Fibroblast of the aortic adventitia (primary cell): ENCODE measurements around the gene LYRM4. TPM values are rescaled to one million over a fixed set of nuclear protein-coding genes. Genes with fewer than 3 reads are reported as not detected.
A peak's percentile ranks its signal among the peaks of the same experiment; 100 is the strongest.

Experiments
- DNase-seq: peaks from one replicate; pipeline ENCODE4 v3.0.0-alpha.2; 2010; ENCODE audit warnings: low read depth
- H3K4me3 ChIP-seq: 2 replicates; pipeline ENCODE4 v1.5.1; 2011; ENCODE audit warnings: low read depth, mild to moderate bottlenecking, control low read depth, low read length, moderate library complexity
- total RNA-seq: library from RNA; depleted of rRNA; stranded (reverse); fragments of >200 nt; gene quantifications from 2 replicates; pipeline ENCODE4 v1.2.3, GENCODE V29; 2012; ENCODE audit warnings: low replicate concordance
- TF ChIP-seq, protein P1 (sequence below): IDR thresholded peaks from 2 replicates; pipeline ENCODE4 v1.5.1; 2011; ENCODE audit warnings: mild to moderate bottlenecking, low read length, control low read depth, inconsistent platforms; ENCODE audit not compliant: insufficient read depth

The LYRM4 gene
- total RNA-seq, 1 donor, result 21.2 TPM

DNA sequence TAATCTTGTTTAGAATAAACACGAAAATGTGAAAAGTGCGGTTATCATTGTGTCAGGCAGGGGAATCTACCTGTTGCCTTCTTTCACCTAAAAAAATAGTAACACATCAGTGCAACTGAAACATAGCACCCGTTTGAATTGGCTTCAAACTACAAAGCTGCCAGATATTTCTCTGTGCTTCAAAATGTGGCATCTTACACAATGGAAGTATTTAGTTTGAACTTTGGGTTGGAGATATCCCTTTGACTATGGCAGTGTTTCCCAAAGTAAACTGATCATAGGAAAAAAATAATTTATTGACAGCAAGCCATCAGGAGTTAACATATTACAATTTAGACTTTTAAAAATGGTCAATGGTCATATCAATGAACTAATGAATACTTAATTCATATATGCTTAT lies 172.0 kb downstream of the LYRM4 start:
- TF ChIP-seq, protein P1, sequence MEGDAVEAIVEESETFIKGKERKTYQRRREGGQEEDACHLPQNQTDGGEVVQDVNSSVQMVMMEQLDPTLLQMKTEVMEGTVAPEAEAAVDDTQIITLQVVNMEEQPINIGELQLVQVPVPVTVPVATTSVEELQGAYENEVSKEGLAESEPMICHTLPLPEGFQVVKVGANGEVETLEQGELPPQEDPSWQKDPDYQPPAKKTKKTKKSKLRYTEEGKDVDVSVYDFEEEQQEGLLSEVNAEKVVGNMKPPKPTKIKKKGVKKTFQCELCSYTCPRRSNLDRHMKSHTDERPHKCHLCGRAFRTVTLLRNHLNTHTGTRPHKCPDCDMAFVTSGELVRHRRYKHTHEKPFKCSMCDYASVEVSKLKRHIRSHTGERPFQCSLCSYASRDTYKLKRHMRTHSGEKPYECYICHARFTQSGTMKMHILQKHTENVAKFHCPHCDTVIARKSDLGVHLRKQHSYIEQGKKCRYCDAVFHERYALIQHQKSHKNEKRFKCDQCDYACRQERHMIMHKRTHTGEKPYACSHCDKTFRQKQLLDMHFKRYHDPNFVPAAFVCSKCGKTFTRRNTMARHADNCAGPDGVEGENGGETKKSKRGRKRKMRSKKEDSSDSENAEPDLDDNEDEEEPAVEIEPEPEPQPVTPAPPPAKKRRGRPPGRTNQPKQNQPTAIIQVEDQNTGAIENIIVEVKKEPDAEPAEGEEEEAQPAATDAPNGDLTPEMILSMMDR, result no peak
- no peak overlapping the region for H3K4me3 ChIP-seq
- no peak for DNase-seq

DNA sequence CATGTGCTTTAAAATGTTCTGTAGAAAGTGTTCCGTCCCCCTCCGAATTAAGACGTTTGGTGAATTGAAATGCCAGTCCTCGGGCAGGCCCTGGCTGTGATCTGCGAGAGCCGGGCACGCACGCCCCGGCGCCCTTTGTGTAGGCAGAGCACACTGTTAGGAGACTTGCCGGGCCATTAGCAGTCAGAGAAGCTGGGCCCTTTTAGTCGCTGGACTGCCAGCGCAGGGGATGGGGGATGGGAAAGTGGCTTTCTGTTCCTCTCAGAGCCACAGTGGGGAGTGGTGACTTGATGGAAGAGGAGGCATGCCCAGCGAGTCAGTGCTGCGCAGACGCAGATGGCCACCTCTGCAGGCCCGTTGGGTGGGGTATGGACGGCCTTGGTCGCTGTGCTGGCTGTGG lies 173.4 kb downstream of the LYRM4 start:
- TF ChIP-seq, protein P1, result no peak
- no peak for DNase-seq
- no peak overlapping the region for H3K4me3 ChIP-seq

DNA sequence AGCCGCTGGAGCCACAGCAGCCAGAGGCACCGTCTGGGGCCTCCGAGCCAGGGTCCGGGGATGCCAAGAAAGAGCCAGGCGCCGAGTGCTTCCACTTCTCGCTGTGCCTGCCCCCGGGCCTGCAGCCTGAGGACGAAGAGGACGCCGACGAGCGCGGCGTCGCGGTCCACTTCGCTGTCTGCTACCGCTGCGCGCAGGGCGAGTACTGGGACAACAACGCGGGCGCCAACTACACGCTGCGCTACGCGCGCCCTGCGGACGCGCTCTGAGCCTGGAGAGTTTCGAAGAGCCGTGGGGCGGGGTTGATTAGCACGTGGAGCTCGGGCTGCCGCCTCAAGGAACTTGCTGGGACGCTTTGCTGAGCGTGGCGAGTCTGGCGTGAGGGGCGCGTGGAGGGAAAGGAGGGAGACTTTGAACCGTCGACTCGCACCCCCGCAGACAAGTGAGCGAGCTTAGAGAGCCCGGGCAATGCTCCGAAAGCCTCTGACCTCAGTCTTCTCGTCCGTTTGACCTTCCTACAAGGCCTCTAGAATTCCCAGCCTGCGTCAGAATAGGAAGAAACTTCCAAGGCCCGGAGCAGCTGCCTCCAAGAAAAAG lies 174.4 kb downstream of the LYRM4 start:
- TF ChIP-seq, protein P1, result no peak
- no peak overlapping the region for H3K4me3 ChIP-seq
- DNase-seq, result no peak

DNA sequence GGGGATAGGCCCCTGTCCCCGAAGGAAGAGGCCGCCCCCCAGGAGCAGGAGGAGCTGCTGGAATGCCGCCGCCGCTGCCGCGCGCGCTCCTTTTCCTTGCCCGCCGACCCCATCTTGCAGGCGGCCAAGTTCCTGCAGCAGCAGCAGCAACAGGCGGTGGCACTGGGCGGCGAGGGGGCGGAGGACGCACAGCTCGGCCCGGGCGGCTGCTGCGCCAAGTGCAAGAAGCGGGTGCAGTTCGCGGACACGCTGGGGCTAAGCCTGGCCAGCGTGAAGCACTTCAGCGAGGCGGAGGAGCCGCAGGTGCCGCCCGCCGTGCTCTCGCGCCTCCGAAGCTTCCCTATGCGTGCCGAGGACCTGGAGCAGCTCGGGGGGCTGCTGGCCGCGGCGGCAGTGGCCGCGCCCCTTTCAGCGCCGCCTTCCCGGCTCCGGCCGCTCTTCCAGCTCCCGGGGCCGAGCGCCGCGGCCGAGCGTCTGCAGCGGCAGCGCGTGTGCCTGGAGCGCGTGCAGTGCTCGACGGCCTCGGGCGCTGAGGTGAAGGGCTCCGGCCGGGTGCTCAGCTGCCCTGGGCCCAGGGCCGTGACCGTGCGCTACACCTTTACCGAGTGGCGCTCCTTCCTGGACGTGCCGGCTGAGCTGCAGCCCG lies 175.0 kb downstream of the LYRM4 start:
- H3K4me3 ChIP-seq, result peak overlapping the region; percentile 62
- TF ChIP-seq, protein P1, result no peak
- DNase-seq, result no peak

DNA sequence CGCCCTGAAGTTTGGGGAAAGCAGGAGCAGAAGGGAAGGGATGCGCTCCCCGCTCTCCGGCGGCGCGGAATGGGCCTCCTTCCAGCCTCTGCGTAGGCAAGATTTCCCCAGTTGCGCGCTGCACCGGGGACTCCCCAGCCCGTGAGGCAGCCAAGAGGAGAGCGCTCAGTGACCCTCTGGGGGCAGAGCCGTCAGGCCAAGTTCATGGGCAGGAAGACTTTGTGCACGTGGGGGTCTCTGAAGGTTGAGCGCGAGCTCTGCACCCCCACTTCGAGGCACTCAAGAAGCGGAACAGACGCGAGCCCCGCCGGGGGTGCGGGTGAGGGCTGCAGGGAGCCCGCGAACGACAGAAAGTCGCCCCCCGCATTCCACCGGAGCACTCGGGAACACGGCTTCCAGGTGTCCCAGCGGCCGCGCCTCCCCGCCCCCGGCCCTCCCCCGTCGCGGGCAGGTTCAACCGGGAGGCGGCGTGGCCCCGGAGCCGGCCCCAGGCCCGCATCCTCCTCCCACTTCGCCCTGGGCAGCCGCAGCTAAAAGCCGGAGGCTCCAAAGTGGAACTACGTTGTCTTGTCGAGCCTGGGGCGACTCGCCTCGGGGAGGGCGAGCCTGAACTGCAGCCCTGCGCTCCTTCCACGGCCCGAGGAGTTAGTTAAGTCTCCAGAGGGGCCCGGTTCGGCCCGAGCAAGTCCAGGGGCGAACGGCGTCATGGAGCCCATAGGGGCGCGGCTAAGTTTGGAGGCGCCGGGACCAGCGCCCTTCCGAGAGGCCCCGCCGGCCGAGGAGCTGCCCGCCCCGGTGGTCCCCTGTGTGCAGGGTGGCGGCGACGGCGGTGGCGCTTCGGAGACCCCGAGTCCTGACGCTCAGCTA lies 175.7 kb downstream of the LYRM4 start, which contains the start of gene PPP1R3G:
Gene PPP1R3G, plus strand, starts transcription at position 561 of the 867 bp plus-strand sequence. Its CDS starts 145 bp downstream, at position 706.
- DNase-seq, result peak; percentile 57
- TF ChIP-seq, protein P1, result no peak
- peak within 1 kb of the TSS; percentile 62 for H3K4me3 ChIP-seq

DNA sequence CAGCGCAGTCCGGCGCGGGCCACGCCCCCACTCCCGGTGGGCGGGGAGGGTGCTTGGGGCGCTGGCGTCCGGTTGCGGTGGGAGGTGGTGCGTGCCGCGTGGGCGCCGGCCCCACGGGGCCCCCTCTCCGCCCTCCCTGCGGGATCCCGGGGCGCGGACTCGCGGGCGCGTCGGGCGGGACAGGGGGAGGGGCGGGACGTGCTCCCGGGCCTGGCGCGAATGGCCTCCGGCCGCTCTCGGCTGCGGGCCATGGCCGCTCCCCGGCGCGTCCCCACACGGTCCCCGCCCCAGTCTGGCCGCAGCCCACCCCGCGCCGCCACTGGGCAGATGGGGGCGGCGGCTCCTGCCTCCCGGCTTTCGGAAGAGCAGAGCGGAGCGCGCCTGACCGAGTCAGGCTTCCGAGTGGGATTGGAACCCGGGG lies 176.4 kb downstream of the LYRM4 start:
- DNase-seq, result no peak
- TF ChIP-seq, protein P1, result no peak
- peak overlapping the region; percentile 62 for H3K4me3 ChIP-seq
